Measurements from ENCODE around the gene TRDMT1. TPM values are rescaled to one million over a fixed set of nuclear protein-coding genes. Genes with fewer than 3 reads are reported as not detected.

TRDMT1 gene, protein sequence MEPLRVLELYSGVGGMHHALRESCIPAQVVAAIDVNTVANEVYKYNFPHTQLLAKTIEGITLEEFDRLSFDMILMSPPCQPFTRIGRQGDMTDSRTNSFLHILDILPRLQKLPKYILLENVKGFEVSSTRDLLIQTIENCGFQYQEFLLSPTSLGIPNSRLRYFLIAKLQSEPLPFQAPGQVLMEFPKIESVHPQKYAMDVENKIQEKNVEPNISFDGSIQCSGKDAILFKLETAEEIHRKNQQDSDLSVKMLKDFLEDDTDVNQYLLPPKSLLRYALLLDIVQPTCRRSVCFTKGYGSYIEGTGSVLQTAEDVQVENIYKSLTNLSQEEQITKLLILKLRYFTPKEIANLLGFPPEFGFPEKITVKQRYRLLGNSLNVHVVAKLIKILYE
- total RNA-seq (2014; rRNA removed; shearing (Covaris generic); ENCODE audit: low replicate concordance), result 3.3 and 13.1 TPM in 2 replicates

DNA sequence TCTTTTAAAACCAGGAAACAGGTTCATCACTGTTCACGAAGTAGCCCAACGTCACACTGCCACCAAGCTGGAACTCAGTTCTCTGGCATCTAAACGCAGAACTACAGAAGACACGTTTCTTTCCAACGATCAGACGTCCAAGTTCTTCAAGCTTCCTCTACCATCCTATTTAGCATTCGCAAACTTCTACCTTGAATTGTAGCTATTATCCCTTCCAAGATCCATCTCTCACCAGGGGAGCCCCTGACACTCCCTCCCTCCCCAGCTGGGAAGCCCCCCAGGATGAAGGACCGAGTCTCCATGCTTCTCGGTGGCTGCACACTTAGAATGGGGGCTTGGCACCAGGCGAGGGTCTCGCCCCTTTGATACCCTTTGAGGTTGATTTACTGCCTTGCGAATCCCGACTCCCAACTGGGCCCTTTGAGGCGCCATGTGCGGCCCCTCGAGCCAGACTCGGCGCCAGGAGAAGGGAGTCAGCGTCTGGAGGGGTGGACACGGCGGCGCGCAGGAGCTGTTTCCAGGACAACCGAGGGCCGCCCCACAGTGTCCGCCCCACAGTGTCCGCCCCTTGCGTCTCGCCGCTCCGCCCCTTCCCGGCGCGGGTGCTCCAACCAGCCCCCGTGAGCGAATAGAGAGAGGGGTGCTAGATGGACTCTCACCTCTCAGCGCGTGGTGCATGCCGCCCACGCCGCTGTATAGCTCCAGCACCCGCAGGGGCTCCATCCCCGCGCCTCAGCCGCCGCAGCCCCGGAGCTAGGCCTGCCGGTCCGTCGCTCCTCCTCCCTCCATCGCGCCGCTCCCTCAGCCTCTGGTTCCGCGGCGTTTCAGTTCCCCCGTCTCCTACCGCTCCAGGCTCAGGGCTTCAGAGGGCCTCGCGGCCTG lies at the start of gene TRDMT1:
TSS of gene TRDMT1 (minus strand) at position 761 of the 882 bp plus-strand sequence. CDS start at position 723, 38 bp downstream.
- peak within 1 kb of the TSS; percentile 52 for H3K4me3 ChIP-seq
- peaks cover 3% of the 10 kb centered on the region; the same call in 1 of the 2 replicates for H3K9me3 ChIP-seq
- no peaks in the 10 kb centered on the region for H3K27me3 ChIP-seq
- peak; percentile 96 for DNase-seq
- no peaks in the 10 kb centered on the region for H3K36me3 ChIP-seq

DNA sequence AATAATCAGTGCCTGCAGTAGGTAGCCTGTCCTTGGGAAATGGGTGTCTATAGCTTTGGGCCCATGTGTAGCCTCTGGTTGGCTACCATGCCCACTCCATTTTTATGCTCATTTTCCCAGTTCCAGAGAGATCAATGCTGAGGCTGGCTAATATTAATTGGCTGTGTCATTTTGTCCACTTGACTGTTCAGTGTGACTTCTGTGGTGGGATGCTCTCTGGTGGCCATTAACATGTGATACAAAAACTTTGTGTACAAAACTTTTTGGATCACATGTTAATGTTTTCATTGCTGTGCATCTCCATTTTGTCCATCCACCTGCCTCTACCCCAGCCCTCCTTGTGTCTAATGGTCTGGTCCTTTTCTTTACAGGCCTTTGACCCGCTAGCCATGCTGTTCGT lies 49.3 kb upstream of the TRDMT1 start:
- Histone ChIP-seq H3K27me3 (no peaks in the 10 kb centered on the region), H3K9me3 (no peaks in the 10 kb centered on the region), H3K4me3 (no peak overlapping the region), H3K36me3 (no peaks in the 10 kb centered on the region)
- DNase-seq, result no peak

DNA sequence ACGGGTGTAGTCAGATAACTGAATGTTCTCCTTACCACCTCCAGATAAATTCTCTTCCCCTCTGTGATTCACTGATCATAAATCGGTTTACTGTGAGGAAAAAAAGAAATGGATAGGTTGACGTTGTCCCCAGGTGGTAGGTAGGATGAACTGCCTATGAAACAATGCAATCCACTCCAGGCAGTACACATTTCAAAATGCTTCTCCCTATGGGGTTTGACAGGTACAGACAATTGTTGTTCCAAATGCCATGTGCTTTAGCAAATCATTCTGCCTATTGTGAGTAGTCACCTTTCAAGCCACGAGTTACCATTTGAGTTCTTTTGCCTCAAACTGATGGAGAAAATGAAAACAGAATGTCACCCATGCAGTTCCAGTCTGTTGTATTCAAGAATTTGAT lies 48.3 kb upstream of the TRDMT1 start:
- H3K36me3 ChIP-seq, result no peaks in the 10 kb centered on the region
- H3K9me3 ChIP-seq, result no peaks in the 10 kb centered on the region
- H3K4me3 ChIP-seq, result no peak overlapping the region
- no peaks in the 10 kb centered on the region for H3K27me3 ChIP-seq
- DNase-seq, result no peak

DNA sequence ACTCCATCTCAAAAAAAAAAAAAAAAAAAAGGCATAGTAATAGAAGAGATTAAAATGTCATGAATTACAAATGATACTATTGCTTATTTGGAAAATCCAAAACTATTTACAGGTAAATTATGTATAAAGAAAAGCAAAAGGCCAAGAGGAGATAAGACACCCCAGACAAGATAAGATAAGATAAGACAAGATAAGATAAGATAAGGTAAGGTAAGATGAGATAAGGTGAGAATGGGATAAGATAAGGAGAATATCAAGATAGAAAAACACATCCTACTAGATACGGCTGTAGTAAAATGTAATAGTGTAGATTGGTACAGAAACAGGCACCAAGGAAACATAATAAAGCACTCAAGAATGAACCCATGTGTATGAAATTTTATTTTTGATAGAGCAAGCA lies 47.5 kb upstream of the TRDMT1 start:
- Histone ChIP-seq H3K9me3 (no peaks in the 10 kb centered on the region), H3K27me3 (no peaks in the 10 kb centered on the region), H3K36me3 (no peaks in the 10 kb centered on the region), H3K4me3 (no peak overlapping the region)
- no peak for DNase-seq

DNA sequence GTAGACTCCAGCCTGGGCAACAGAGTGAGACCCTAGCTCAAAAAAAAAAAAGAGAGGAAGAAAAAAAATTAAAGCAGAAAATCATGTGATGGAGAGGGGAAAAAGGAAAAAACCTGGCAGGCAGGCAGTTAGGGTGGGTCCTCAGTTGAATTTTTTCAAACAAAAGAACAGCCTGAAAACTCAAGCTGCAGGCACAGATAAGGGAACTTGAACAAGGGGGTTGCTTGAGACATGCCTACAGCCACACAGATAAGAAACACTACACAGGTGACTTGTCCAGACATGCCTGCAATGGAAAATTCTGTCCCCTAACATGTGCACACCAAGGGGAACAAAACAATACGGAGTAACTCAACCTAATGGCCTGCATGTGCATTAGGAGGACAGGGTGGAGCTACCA lies 45.7 kb upstream of the TRDMT1 start:
- no peaks in the 10 kb centered on the region for H3K27me3 ChIP-seq
- no peak overlapping the region for H3K4me3 ChIP-seq
- H3K36me3 ChIP-seq, result no peaks in the 10 kb centered on the region
- DNase-seq, result no peak
- no peaks in the 10 kb centered on the region for H3K9me3 ChIP-seq

DNA sequence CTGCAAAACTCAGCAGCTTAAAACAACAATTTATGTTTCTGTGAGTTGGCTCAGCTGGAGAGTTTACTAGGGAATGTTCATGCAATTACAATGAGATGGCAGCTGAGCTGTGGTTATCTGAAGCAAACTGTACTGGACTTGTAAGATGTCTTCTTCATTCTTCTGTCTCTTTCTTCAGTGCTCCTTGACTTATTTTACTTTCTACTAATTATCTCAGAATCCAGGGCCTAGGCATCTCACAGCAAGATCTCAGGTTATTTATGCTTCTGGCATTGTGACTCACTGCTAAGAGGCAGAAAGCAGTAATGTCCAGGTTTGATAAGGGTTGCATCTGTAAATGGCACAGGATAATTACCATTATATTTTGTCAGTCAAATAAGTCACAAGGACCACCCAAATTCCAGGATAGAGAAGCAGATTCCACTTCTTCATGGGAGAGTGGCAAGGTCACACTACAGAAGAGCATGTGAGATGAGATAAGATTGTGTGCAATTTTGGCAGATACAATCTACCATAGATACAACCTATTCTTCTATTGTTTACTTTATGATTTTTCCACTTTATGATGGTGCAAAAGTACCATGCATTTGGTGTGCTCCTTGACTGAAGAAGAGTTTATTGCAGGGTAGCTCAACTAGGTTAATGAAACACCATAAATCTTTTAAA lies 43.4 kb upstream of the TRDMT1 start:
- Histone ChIP-seq H3K27me3 (no peaks in the 10 kb centered on the region), H3K4me3 (no peak overlapping the region), H3K9me3 (0 out of 2 replicates have a peak, but pooled peaks cover 4% of the 10 kb centered on the region), H3K36me3 (no peaks in the 10 kb centered on the region)
- DNase-seq, result no peak

DNA sequence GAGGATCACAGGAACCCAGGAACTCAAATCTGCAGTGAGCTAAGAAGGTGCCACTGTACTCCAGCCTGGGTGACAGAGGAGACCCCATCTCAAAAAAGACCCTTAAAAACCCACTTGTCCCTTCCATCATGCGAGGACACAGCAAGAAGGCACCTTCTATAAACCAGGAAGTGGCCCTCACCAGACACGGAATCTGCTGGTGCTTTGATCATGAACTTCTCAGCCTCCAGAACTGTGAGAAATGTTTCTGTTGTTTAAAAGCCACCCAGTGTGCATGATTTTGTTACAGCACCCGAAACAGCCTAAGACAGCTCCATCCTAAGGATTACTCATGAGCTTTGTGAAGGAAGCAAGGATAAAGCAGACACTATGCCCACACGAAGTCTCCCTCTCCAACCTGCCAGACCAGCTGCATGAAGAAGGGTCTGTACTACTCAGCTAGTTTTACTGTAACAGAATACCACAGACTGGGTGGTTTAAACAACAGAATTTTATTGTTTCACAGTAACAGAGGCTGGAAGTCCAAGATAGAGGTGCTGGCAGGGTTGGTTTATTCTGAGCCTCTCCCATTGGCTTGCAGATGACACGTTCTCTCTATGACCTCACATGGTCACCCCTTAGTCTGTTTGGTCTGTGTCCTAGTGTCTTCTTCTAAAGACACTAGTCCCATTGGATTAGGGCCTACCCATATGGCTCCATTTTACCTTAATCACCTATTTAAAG lies 40.3 kb upstream of the TRDMT1 start:
- H3K4me3 ChIP-seq, result no peak overlapping the region
- no peak for DNase-seq
- no peaks in the 10 kb centered on the region for H3K27me3 ChIP-seq
- H3K36me3 ChIP-seq, result peaks cover 11% of the 10 kb centered on the region
- 0 out of 2 replicates have a peak, but pooled peaks cover 4% of the 10 kb centered on the region for H3K9me3 ChIP-seq

DNA sequence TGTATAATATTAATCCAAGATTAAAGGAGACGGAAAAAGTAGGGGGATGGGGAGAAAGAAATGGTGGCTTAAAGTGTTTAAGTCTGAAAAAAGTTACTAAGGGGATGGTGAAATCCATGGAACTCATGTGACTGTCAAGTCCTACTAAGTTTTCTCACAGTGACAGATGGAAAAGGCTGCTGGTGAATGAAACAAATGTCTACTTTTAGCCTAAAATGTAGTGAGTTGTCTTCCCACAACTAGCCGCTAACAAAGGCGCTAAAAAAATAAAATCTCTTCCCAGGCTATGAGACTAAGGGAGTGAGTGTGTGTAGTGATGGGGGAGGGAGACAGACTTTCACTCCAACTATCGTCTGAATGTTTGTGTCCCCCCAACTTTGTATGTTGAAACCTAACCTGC lies 39.1 kb upstream of the TRDMT1 start:
- H3K36me3 ChIP-seq, result peaks cover 22% of the 10 kb centered on the region
- DNase-seq, result no peak
- H3K9me3 ChIP-seq, result 0 out of 2 replicates have a peak, but pooled peaks cover 4% of the 10 kb centered on the region
- no peaks in the 10 kb centered on the region for H3K27me3 ChIP-seq
- H3K4me3 ChIP-seq, result no peak overlapping the region

DNA sequence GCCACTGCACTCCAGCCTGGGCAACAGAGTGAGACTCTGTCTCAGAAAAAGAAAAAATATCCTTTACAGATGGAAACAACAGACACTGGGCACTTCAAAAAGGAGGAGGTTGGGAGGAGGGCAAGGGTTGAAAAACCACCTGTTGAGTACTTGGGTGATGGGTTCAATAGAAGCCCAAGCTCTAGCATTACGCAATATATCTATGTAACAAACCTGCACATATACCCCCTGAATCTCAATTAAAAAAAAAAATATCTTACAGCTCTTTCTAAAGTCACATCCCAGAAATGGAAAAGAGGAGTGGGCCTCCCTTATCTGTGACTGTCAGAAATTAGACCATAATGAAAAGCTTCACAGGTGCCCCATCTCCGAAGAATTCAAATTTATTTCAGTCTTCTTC lies 38.6 kb upstream of the TRDMT1 start:
- no peak overlapping the region for H3K4me3 ChIP-seq
- 0 out of 2 replicates have a peak, but pooled peaks cover 4% of the 10 kb centered on the region for H3K9me3 ChIP-seq
- no peaks in the 10 kb centered on the region for H3K27me3 ChIP-seq
- no peak for DNase-seq
- peaks cover 28% of the 10 kb centered on the region for H3K36me3 ChIP-seq

DNA sequence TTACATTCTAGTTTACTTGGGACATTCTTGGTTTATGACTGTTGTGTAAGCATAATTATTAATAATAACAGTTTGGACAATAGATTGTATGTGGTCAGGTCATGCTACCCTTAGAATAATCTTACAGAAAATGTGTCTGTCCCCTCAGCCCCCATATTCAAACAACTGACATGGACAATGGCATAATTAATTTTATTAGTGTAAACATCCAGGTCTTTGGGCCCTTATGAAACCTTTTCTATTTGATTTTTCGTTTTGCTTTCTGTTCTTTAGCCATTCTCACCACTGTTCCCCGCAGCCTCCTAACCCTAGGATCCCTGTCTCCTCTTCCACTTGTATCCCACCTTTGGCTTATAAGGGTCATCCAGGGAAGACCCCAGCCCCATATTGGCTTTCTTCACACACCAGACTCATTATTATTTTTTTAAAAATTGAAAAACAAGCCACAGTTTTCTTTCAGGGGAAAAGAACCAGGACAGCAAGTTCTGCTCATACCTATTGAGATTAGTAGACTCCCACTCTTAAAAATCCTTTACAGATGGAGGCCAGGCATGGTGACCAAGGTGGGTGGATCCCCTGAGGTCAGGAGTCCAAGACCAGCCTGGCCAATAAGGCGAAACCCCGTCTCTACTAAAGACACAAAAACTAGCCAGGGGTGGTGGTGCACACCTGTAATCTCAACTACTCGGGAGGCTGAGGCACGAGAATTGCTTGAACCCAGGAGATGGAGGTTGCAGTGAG lies 38.0 kb upstream of the TRDMT1 start:
- Histone ChIP-seq H3K9me3 (0 out of 2 replicates have a peak, but pooled peaks cover 4% of the 10 kb centered on the region), H3K4me3 (no peak overlapping the region), H3K36me3 (peaks cover 33% of the 10 kb centered on the region), H3K27me3 (no peaks in the 10 kb centered on the region)
- no peak for DNase-seq

DNA sequence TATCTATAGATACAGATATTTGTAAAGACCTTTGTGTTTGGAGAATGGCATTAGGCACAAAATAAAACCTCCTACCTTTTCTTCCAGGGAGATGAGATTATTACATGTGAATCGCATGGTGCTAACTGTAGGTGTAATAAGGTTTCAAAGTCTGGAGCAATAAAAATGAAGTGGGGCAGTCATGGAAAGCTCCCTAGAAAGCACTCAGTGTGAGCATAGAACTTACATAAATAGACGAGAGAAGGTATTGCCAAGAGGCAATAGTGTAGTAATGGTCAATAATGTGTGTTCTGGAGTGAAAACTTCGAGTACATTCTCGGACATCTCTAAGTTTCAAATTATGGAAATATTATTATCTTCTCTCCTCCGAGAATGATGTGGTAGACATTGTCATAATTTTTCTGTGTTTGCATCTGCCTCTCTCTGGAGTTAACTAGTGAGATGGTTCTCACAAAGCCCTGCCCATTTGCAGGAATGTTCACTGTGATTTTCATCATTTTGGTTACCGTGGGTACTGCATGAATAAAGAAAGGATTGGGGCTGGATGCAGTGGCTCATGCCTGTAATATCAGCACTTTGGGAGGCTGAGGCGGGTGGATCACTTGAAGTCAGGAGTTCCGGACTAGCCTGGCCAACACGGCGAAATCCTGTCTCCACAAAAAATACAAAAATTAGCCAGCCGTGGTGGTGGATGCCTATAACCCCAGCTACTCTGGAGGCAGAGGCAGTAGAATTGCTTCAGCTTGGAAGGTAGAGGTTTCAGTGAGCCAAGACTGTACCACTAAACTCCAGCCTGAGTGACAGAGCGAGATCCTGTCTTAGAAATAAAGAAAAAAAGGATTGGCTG lies 37.2 kb upstream of the TRDMT1 start:
- peak; percentile 63 for DNase-seq
- Histone ChIP-seq H3K36me3 (peaks cover 42% of the 10 kb centered on the region), H3K4me3 (no peak overlapping the region), H3K27me3 (no peaks in the 10 kb centered on the region), H3K9me3 (0 out of 2 replicates have a peak, but pooled peaks cover 4% of the 10 kb centered on the region)

DNA sequence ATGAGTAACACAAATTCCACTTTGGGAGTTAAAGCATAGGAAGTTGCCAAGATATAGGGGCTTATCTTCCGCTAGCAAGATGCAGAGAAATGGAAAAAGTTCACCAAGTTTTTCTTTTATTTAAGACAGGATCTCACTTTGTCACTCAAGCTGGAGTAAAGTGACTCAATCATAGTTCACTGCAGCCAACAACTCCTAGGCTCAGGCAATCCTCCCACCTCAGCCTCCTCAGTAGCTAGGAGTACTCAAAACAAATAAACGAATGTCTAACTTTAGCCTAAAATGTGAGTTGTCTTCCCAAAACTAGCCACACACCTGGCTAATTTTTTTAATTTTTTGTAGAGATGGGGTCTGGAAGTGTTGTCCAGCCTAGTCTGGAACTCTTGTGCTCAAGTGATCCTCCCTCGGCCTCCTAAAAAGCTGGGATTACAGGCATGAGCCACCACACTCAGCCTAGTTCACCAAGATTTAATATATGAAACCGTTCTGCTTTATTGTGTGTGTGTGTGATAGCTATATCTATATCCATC lies 36.5 kb upstream of the TRDMT1 start:
- DNase-seq, result peak; percentile 50

DNA sequence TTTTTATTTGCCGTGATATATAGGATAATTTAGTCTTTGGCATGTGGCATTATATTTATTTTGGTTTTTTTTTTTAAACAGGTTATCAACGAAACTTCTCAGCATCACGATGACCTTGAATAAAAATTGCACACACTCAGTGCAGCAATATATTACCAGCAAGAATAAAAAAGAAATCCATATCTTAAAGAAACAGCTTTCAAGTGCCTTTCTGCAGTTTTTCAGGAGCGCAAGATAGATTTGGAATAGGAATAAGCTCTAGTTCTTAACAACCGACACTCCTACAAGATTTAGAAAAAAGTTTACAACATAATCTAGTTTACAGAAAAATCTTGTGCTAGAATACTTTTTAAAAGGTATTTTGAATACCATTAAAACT lies 35.7 kb upstream of the TRDMT1 start:
- H3K36me3 ChIP-seq, result peaks cover 57% of the 10 kb centered on the region

More for the DNA sequence above, 36.5 kb upstream of the TRDMT1 start:
- H3K4me3 ChIP-seq, result no peak overlapping the region
- peaks cover 49% of the 10 kb centered on the region for H3K36me3 ChIP-seq
- 0 out of 2 replicates have a peak, but pooled peaks cover 4% of the 10 kb centered on the region for H3K9me3 ChIP-seq
- H3K27me3 ChIP-seq, result no peaks in the 10 kb centered on the region

DNA sequence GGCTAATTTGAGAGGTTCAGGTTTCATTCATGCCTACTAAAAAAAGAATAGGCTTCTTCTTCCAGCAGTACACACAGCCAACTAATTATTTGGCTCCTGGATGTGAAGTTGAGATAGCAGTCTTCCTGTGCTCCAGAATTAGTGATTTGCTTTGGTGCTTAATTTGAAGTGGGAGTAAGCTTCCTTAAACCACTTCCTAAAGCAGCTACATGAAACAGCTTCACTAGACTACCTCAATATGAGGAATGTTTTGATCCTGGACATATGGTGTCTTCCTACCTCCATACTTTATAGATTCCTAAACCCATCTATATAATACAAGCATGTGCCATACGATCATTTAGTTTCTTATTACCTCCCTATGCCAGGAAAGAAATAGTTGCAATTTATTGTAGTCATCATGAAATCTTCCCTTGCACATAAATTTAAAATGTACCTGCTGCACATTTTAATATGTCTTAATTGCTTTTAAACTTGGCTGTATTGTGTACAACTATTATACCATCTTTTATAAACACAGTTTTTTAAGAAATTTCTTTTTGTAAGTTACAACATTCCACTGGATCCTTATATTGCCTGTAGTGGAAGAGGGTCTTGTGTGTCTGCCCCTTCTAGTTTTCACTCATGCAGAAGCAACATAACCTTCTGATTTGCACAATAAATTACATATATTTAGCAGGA lies 35.1 kb upstream of the TRDMT1 start:
- Histone ChIP-seq H3K27me3 (no peaks in the 10 kb centered on the region), H3K36me3 (peaks cover 62% of the 10 kb centered on the region), H3K9me3 (no peaks in the 10 kb centered on the region), H3K4me3 (no peak overlapping the region)
- DNase-seq, result no peak

More for the DNA sequence above, 35.7 kb upstream of the TRDMT1 start:
- DNase-seq, result no peak
- H3K4me3 ChIP-seq, result no peak overlapping the region
- H3K27me3 ChIP-seq, result no peaks in the 10 kb centered on the region
- 0 out of 2 replicates have a peak, but pooled peaks cover 4% of the 10 kb centered on the region for H3K9me3 ChIP-seq

All from MG63 (cell line).